Measurements from ENCODE around the gene NRCAM.

The NRCAM gene

DNA sequence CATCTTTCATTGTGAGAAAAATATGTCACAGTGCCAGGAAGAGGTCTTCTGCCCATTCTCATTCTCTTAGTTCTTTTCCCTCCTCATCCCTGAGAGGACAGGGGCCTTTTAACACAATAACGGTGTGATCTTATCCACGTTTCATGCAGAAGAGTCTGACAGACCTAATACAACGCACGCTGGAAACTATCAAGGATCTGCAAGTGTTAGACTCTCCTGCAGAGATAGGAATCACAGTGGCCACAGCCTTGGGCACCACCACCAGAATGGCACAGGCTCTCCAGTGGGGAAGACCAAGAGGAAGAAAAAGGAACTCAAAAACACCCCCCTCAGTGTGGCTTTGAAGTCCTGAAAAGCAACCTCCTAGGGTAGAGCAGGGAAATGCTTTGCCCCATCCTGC, 253.5 kb downstream of the NRCAM start:
- DNase-seq (ENCODE audit: low spot score), result no peak

DNA sequence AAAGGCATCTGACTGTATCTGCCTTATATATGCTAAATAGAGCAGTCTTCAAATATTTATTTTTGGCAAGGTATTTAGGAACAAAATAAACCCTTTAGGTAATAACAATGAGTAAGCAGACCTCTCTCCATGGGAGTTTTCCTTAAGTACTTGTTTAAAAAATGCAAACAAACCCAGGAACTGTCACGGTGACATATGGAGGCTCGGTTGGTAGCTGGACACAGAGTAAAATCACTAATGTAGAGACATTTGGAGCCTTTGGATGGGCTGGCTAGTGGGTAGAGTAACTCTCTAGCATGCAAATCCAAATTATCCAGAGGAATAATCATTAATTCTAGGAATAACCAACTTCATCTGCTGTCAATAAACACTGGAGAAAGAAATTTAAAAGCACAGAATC, 254.5 kb downstream of the NRCAM start:
- DNase-seq (ENCODE audit: low spot score), result no peak

DNA sequence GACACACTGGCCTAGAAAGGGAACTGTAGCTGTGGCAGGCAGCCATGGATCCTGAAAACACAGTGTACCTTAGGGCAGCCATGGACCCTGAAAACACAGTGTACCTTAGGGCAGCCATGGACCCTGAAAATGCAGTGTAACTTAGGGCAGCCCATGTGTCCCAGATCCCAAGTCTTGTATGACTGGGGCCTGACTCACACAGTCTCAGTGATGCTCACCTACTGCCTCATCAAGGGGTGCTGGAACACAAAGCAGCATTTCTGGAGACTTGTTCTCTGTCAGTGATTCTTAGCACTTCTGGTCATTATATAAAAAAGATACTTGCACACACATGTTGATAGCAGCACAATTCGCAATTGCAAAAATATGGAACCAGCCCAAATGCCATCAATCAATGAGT, 255.9 kb downstream of the NRCAM start:
- no peak for DNase-seq (ENCODE audit: low spot score)

DNA sequence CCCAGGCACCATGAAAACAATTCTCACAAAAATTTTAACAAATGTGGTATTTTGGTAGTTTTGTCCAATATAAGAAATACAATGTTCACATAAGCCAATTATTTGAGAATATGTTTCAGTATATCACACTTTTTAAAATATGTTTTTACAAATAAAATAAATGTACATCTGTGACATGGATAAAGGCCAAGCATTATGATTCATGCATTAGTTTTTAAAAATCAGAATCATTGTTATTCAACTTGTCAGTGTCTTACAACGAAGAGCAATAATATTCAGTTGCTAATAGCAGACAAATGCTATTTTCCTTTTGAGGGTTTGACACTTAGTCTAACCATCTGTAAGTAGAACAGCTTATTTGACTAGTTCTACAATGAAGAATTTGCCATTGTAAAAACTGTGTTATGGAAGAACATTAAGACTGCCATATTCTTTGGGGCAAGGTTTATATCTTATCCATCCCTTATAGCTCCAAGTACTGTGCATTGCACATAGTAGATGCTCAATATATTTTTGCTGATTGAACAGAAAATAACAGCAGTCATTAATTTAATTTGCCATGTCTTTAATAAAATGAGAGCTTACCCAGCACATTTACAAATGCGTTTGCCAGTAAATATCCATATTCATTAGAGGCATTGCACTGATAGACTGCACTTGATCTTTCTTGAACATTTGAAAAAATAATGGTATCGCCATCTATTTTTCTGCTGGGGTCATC, 258.7 kb downstream of the NRCAM start:
- no peak for DNase-seq (ENCODE audit: low spot score)

DNA sequence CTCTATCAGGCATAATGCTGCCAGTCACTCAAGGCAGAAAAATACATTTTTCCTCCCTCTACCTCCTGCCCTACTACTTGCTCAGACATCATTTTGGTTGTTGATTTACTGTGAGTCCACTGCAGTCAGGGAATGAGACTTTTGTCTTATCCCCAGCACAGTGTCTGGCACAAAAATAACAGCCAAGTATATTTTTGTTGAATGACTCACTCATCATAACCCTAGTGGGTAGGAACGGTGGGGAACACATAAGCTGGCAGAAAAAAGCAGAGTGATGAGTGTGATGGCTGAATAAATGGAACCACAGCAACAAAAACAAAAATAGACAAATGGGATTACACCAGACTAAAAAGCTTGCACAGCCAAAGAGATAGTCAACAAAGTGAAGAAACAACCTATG, 260.2 kb downstream of the NRCAM start:
- DNase-seq (ENCODE audit: low spot score), result no peak

DNA sequence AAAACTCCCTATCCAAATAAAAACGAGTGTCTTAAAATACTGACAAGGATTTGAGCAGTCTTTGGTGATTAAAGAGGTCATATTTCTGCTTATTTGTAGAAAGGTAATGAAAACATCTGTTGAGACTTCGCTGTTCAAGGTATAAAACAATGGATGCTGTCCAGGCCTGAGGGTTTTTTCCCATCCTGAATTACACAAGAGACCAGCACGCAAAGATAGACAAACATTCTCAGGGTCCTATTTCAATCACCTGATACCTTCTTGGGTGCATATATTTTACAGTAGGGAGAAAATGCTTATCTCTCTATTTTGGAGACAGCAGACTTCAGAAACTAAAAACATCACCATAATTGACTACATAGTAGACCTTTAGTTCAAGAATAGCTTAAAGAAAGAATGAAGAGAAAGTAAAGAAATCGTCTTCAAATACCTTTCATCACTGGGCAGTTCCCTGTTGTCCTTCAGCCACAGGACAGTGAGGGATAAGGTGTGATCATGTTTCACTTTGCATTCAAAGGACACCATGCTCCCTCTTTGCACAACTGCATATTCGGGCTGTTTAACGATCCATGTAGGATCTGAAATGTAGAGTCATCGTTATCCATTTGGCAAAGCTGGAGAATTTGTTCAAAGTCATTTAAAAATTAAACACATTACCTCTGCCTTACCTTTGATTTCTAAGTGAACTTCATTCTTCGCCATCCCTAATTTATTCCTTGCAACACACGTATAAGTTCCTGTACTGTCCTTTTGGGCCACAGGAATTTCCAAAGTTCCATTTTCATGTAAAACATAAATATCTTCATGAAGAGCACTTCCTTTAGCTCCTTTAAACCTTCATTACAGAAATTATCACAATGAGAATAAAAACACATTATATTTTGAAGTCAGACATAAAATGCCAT, 262.4 kb downstream of the NRCAM start:
- DNase-seq (ENCODE audit: low spot score), result no peak

DNA sequence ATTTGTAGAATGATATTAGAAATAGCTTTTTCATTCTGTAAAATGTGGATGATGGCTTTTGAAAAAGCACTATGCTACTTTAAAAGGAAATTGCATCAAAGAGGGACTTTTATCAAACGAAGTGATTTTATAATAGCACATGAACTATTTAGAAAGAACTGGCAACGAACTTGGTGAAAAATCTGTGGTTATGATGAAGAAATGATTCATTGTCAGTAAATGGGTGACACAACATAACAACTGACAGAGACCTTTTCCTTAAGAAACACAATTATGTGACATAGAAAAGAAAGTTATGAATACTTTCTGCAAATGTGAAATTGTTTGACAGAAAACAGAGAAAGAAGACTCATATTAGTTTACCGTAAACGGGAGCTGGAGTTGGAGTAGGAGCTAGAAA, 265.3 kb downstream of the NRCAM start:
- no peak for DNase-seq (ENCODE audit: low spot score)

DNA sequence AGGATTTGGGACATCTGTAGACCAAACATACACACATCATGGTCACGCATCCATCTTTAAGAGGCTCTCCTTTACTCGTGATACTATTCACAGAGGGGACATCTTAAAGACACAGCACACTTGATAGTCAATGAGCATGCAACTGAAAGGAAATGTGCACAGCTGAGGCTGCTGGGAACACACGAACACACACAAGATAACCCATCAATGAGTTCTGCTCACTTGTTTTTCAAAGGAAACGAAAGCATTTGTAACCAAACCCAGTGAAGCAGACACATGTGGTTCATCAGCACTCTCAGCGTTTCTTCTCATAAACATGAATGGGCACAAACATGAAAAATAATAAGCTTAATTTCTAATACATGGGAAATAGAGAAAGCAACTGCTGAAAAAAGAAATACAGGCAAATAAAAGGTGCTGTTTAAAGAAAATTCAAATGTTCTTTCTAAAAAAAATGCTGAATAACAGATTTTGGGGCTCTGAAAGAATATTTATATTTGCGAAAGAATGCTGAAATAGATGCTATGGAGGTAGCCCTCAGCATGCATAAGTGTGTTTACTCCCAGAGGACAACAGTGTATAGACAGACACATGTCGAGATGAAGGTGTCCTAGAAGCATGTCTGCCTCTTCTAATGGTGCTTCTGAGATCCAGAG, 266.4 kb downstream of the NRCAM start:
- no peak for DNase-seq (ENCODE audit: low spot score)

DNA sequence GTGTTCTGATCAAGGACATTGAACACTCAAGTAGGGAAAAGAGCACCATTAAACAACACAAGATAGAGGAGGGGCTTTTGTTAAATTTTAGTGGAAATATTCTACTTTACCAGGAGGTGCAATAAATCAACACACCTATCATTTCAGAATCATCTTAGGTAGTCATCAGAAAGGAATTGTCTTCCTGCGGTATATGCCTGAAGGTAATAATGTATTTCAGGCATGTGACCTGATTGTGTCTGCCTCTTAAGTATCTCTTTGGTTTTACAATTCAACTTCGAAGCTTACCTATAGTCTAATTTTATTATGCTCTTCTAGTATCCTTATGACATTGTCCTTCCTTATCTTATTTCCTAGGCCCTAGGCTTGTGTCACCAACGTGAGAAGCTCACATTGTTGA, 267.5 kb downstream of the NRCAM start:
- DNase-seq (ENCODE audit: low spot score), result no peak

DNA sequence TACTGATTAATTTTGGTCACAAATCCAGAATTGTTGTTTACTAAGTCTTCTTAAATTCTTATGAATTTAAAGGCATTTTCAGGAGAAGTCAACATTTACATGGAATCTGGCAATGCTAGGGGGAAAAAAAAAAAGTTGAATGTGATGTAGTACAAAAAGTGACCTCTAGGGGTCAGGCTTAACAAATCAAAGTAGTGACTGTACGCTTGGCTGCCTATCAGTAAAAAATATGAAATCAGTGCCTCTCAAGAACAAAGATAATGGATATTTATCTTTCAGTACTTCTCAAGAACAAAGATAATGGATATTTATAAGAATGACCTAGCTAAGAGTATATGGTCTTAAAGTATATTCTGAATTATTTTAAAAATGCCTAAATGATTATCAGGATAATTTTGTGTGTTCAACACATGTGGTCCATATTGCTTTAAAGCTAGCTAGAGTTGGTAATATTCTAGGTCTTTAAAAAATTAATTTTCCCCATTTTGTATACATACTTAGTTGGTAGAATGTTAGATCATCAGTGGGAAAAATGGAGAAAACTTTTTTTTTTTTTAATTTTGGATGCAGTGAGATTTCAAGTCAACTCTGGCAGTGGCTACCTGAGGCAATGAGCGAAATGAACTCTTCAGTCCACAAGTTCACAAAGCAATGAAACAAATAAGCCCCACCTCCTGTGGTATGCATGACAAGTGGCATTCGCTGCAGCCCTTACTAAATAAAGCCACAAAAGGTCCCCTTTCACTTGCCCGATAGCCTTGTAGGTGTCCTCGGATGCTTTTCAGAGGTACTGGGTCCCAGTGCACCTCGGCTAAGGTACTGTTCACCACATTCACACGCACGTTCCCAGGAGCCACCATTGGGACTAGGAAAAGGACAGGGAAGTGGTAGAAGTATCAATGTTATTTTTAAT, 274.9 kb downstream of the NRCAM start:
- DNase-seq (ENCODE audit: low spot score), result no peak

DNA sequence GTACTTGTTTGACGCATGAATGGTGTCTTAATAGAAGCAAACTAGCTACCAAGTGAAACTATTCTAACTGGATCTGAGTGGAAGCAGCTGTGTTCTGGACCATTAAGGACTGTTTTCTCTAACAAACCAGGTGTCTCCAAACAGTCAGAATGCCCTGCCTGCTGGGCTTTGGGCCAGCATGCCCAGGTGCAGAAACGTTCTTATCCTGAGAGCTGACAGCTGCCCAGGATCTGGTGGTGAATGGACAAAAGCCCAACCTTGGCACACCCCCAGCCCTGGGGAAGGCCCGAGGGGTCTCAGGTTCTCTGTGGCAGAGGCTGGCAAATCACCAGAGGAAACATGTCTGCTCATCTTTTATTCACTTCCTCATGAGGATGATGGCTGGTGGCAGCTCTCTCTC, 277.8 kb downstream of the NRCAM start:
- DNase-seq (ENCODE audit: low spot score), result no peak

DNA sequence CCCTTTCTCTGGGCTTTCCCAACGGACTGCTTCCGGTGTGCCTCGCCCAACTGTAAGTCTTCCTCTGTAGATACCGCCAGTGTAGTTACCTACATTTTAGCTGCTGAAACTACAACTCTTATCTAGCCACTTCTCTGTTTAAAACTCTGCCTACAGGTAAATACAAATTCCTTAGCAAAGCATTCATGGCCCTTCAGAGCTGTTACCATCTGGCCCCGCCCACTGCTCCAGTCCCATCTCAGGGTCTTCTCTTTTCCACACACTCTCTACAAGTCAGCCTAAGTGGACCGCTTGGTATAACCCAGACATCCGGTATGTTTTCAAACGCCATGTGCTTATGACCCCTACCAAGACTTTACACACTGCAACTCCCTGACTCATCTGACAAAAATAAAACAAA, 285.1 kb downstream of the NRCAM start:
- DNase-seq (ENCODE audit: low spot score), result no peak

DNA sequence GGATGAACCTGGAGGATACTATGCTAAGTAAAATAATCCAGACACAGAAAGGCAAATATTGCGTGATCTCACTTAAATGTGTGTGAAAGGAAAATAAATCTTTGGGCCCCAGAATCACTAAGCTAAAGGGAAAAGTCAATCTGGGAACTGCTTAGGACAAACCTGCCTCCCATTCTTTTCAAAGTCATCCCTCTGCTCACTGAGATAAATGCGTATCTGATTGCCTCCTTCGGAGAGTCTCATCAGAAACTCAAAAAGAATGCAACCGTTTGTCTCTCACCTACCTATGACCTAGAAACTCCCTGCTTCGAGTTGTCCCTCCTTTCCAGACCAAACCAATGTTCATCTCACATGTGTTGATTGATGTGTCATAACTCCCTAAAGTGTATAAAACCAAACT, 286.0 kb downstream of the NRCAM start:
- DNase-seq (ENCODE audit: low spot score), result no peak

DNA sequence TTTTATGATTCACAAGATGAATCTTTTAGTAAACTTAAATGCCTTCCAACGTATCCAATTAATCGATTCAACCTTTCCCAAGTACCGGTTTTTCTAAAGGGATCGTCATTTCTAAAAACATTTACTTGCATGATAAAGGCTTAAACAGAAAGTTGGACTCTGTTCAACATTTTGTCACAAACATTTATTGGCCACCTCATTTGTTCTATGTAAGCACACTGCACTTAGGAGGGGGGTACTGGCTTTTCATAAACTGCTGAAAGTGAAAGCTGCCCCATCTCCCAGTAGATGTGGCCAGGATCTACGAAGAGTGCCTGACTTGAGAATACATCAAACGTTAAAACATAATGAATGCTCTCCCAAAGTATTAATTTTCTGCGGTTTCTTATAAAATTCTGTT, 288.8 kb downstream of the NRCAM start:
- no peak for DNase-seq (ENCODE audit: low spot score)

DNA sequence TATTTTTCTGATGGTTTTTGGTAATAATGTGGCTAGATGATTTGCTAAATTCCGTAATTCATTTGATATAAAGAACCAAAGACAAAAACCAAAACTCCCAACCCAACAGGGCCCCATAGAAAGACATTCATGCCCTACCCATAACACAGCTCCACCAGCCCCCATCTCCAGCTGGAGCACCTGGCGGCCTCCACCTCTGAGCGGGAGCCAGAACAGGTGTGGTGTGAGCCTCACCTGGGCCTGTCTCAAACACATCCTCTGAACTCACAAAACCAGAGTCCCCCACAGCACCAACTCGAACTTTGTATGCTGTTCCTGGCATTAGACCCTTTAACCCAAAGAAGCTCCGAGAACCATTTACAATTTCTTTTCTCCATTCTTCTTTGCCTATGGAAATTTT, 289.5 kb downstream of the NRCAM start:
- no peak for DNase-seq (ENCODE audit: low spot score)

DNA sequence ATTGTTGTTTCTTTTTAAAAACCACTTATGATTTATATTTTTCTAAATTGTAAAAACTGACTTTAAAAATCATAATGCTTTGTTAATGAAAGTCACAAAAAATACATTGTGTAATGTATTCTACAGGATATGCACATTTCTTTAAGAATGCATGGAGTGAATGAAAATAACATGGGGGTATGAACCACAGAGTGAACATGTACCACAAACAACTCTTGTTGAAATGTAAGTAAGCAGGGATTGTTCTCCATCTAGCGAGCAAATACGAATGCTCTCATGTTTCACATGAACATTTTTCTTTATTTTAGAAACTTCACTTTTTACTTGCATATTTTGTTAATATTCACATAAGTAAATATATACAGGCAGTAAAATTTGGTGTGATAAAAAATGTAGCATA, 290.5 kb downstream of the NRCAM start:
- no peak for DNase-seq (ENCODE audit: low spot score)

DNA sequence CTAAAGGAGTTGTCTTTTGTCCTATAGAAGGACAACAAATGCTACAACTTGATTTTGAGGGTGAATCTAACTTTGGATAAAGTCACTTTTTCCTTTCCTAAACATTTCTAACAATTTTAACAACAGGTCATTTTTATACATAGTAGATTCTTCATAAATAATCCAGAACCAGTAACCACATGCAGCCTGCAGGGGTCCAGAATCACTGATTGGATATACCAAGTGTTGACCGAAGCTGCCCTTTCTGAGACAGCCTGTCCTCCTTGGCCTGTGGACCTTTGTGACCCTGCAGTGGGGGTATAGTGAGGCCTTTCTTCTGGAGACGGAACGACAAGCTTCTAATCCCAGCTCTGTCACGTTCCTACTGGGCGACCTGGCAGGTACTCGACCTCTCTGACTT, 291.3 kb downstream of the NRCAM start:
- DNase-seq (ENCODE audit: low spot score), result no peak

DNA sequence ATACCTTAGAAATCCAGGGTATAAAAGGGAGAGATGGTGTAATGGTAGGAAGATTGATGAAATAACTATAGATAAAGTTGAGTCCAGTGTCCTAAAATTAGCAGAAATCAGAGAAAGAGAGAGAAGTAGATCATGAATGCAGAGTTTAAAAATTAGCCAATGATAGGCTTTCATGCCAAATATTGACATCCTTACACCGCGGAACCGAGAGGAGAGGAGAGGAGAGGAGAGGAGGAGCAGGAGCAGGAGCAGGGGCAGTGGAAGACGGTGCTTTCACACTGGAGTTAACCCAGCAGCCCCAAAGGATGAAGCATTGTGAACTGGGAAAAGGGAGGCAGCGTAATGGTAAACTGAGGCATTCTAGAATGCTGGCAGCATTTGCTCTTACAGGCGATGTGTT, 291.9 kb downstream of the NRCAM start:
- DNase-seq (ENCODE audit: low spot score), result no peak

DNA sequence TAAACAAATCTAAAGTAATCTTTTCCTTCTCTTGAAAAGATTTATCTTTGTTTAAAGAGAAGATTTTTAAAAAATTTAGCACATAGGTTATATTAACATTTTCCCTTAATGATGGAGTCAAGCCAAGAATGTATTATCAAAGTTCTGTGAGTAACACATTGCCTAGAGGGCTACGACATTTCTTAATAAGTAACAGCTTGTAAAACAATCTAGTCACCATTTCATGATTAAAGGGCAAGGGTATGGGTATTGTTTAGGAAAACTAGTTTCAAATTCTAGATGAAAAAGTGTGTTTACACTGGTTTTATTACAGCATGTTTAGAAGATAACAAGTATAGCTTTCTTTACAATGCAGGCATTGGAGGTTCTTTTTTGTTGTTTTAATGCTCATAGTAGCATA, 297.5 kb downstream of the NRCAM start:
- no peak for DNase-seq (ENCODE audit: low spot score)

DNA sequence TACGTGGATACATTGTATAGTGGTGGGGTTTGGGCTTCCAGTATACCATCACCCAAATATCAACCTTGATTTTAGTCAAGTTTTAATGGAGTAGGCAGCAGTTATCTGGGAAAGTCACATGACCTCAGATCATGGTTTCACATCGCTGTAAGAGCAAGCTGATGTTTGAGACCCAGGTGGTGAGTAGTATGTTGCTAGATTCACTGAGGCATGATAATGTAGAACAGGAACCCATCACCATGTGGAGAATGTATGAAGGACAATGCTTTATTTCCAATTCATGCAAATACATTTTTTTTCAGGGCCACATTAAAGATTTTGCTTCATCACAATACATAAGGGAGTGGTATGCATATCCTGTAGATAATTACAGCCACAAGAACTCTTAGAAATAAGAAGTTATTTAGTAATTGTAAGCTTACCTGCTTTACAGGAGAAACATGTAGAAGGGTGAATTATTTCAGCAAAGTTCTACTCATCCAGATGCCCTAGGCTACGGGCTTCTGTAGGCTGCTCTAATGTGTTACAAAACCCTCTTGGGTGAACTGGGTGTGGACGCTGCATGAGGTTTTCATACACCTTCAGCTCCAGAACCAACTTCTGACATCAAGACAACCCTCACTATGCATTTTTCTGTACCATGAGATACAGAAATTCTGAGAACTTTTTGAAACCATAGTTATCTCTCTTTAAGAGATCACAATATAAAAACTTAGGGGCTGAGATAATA, 298.5 kb downstream of the NRCAM start:
- DNase-seq (ENCODE audit: low spot score), result no peak

DNA sequence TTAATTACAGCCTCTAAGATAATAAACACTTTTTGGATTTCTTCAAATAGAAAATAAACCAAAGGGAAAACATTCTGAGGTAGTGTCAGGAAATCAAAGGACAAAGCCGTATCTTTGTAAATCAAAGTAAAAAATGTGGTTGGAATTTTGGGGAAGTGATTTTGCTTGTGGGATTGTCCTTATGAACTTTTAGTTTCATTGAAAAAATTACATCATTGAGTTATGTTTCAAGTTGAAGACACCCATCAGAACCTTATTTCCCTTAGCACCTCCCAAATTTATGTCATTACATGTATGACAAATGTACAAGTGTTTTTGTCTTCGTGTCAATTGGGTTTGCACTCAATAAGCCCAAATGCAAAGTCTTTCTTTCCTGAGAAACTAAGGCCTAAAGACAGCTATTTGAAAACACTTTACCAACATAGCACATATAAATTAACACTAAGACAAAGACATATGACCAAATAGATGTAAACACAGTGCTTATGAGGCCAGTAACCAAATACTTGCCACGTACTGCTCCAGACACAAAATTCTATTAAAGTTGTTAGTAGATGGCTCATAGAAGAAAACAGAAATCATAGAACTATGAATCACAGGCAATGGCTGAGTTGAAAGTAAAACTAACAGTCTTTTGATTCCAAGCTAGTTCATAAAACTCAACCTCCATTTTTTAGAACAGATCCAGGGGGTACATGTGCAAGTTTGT, 299.2 kb downstream of the NRCAM start:
- no peak for DNase-seq (ENCODE audit: low spot score)
